ENCODE data around the gene COPS2.

DNA sequence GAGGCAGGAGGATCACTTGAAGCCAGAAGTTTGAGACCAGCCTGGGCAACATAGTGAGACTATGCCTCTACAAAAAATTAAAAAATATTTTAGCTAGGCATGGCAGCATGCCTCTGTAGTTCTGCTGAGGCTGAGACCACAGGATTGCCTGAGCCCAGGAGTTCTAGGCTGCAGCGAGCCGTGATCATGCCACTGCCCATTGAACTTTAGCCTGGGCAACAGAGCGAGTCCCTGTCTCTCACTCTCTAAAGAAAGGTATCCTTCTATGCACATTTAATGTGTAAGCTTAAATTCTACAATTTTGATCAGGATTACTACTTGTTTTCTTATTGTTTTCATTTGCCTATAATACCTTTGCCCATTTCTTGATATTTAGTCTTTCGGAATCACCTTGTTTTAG, 41.5 kb upstream of the COPS2 start:
- TF ChIP-seq POLR2A (IDR thresholded peaks at IDR 0.05; ENCODE audit: low read length) (no peak), GATA1 (IDR thresholded peaks at IDR 0.05; ENCODE audit: low read depth, low read length) (no peak)
